Endothelial cell of umbilical vein (primary cell): ENCODE data around the gene OR2T8. TPM values are rescaled to one million over a fixed set of nuclear protein-coding genes. Genes with fewer than 3 reads are reported as not detected.

Source experiments
- BruUV-seq: library from RNA; stranded (reverse); fragments of 400-500 nt; replicated peaks from 2 replicates; lab custom pipeline; 2021; lab: Mats Ljungman, UMichigan
- CTCF ChIA-PET: fragments of 300-600, 350-600 bp; sonication (Branson Sonifier 250); formaldehyde crosslinking; loops from one replicate; lab custom pipeline; 2021; ENCODE audit warnings: antibody characterized with exemption, inconsistent platforms; lab: Charles Lee
- POLR2A ChIA-PET: fragments of 300-600, 350-600 bp; sonication (Branson Sonifier 250); formaldehyde crosslinking; loops from one replicate; lab custom pipeline; 2021; ENCODE audit warnings: antibody characterized with exemption, inconsistent platforms; lab: Charles Lee
- DNase-seq: peaks from one replicate; pipeline ENCODE4 v3.0.0-alpha.2; 2011; ENCODE audit warnings: low read depth, low spot score
- FAIRE-seq: peaks from 2 replicates; lab custom pipeline; 2011; peaks lifted over from hg19 to GRCh38; lab: Jason Lieb, UNC
- H2AFZ ChIP-seq: 2 replicates; pipeline ENCODE4 v1.6.0; 2012; ENCODE audit warnings: low read depth, low read length, control low read depth, inconsistent platforms
- H3K27ac ChIP-seq: 2 replicates; pipeline ENCODE4 v1.5.1; 2011; ENCODE audit warnings: low read depth, mild to moderate bottlenecking, control low read depth, low read length, moderate library complexity; ENCODE audit not compliant: insufficient read depth
- H3K27me3 ChIP-seq, 2 experiments: 2 replicates each; pipeline versions ENCODE4 v1.6.0 to v1.6.1; 2011; ENCODE audit warnings: low read length in 2 of 2, mixed read lengths in 1 of 2; ENCODE audit not compliant: control insufficient read depth in 2 of 2, insufficient read depth in 2 of 2
- H3K36me3 ChIP-seq, 2 experiments: 2 replicates in 1 of 2; 3 replicates in 1 of 2; pipeline ENCODE4 v1.5.1; 2011; ENCODE audit warnings: low read length in 2 of 2, mild to moderate bottlenecking in 1 of 2, moderate library complexity in 1 of 2; ENCODE audit not compliant: control insufficient read depth in 2 of 2, insufficient read depth in 2 of 2; ENCODE audit errors: extremely low read depth in 1 of 2
- H3K4me1 ChIP-seq: 3 replicates; pipeline ENCODE4 v1.5.1; 2011; ENCODE audit warnings: mild to moderate bottlenecking, low read length; ENCODE audit not compliant: control insufficient read depth, insufficient read depth; ENCODE audit errors: extremely low read depth
- H3K4me2 ChIP-seq: 2 replicates; pipeline ENCODE4 v1.6.1; 2011; ENCODE audit warnings: low read length, control low read depth, mixed read lengths; ENCODE audit not compliant: insufficient read depth
- H3K4me3 ChIP-seq, 3 experiments: fragments of 200-600 bp in 1 of 3; sonication (generic), shearing (Covaris generic) in 1 of 3; replicated peaks in 1 of 3; 2 replicates each; pipeline ENCODE4 v1.5.1; 2011 to 2016; ENCODE audit warnings: control low read depth in 3 of 3, low read length in 3 of 3, mild to moderate bottlenecking in 2 of 3, inconsistent platforms in 1 of 3, low read depth in 1 of 3, moderate library complexity in 1 of 3; ENCODE audit not compliant: insufficient read depth in 1 of 3
- H3K79me2 ChIP-seq: 2 replicates; pipeline ENCODE4 v1.6.0; 2012; ENCODE audit warnings: low read length, inconsistent platforms; ENCODE audit not compliant: control insufficient read depth, insufficient read depth
- H3K9ac ChIP-seq: replicated peaks from 2 replicates; pipeline ENCODE3; 2011; ENCODE audit warnings: low read length, control low read depth; ENCODE audit not compliant: insufficient read depth; ENCODE audit errors: extremely low read depth
- H3K9me1 ChIP-seq: replicated peaks from 3 replicates; pipeline ENCODE4 v1.6.0; 2011; ENCODE audit warnings: mild to moderate bottlenecking, low read length; ENCODE audit not compliant: control insufficient read depth, insufficient read depth; ENCODE audit errors: extremely low read depth
- H3K9me3 ChIP-seq: replicated peaks from 2 replicates; pipeline ENCODE4 v1.5.1; 2012; ENCODE audit warnings: low read length, inconsistent platforms; ENCODE audit not compliant: control insufficient read depth, insufficient read depth
- H4K20me1 ChIP-seq: replicated peaks from 2 replicates; pipeline ENCODE3; 2011; ENCODE audit warnings: mild to moderate bottlenecking, low read length; ENCODE audit not compliant: control insufficient read depth, insufficient read depth; ENCODE audit errors: extremely low read depth
- CTCF ChIP-seq, 2 donors: IDR thresholded peaks; 1 replicate in 1 of 2; 2 replicates in 1 of 2; pipeline ENCODE4 v1.5.1; 2011; ENCODE audit warnings: low read length in 2 of 2, mild to moderate bottlenecking in 2 of 2, moderate library complexity in 2 of 2, control low read depth in 1 of 2, inconsistent platforms in 1 of 2, low read depth in 1 of 2; ENCODE audit not compliant: insufficient read depth in 1 of 2; ENCODE audit errors: extremely low read depth in 1 of 2
- EZH2 ChIP-seq: IDR thresholded peaks from 2 replicates; pipeline ENCODE4 v1.6.1; 2012; ENCODE audit warnings: borderline replicate concordance, low read depth, mild to moderate bottlenecking, moderate library complexity, low read length, inconsistent platforms; ENCODE audit not compliant: severe bottlenecking
- FOS ChIP-seq: IDR thresholded peaks from 2 replicates; pipeline ENCODE4 v1.6.1; 2011; ENCODE audit warnings: mild to moderate bottlenecking, low read length, moderate library complexity, borderline replicate concordance; ENCODE audit not compliant: insufficient read depth
- GATA2 ChIP-seq: IDR thresholded peaks from 2 replicates; pipeline ENCODE4 v1.7.0; 2011; ENCODE audit warnings: low read depth, mild to moderate bottlenecking, moderate library complexity, mixed read lengths, low read length; ENCODE audit not compliant: insufficient read length, insufficient read depth
- JUN ChIP-seq: IDR thresholded peaks from 2 replicates; pipeline ENCODE4 v1.6.1; 2011; ENCODE audit warnings: borderline replicate concordance, low read depth; ENCODE audit not compliant: insufficient read length, insufficient read depth
- MAX ChIP-seq: IDR thresholded peaks from 2 replicates; pipeline ENCODE4 v1.6.1; 2011; ENCODE audit not compliant: insufficient read depth, insufficient read length
- MYC ChIP-seq: IDR thresholded peaks from one replicate; pipeline ENCODE4 v1.6.1; 2011; ENCODE audit warnings: mild to moderate bottlenecking, low read depth, low read length
- POLR2A ChIP-seq: IDR thresholded peaks from 2 replicates; pipeline ENCODE4 v1.6.1; 2012; ENCODE audit warnings: low read depth, mild to moderate bottlenecking, control low read depth, low read length
- POLR2AphosphoS5 ChIP-seq: IDR thresholded peaks from 2 replicates; pipeline ENCODE4 v1.6.1; 2012; ENCODE audit warnings: low read depth, mild to moderate bottlenecking, control low read depth, low read length, moderate library complexity; ENCODE audit not compliant: insufficient read depth
- dilution Hi-C: fragments of 300-500 bp; cut with MboI; formaldehyde crosslinking; loops from one replicate; pipeline ENCODE4 v1.15.0; 2019; ENCODE audit warnings: low sequenced_read_pairs; ENCODE audit not compliant: extremely low pct_ligation_motif_present
- intact Hi-C: fragments of 100-400 bp; cut with micrococcal nuclease; formaldehyde crosslinking; loops from one replicate; pipeline ENCODE4 v1.10.0; 2022
- polyA plus RNA-seq, 4 experiments: library from polyadenylated mRNA; depleted of rRNA in 3 of 4; stranded (reverse) in 3 of 4; unstranded in 1 of 4; fragments of >200 nt; gene quantifications; 2 replicates each; pipeline versions ENCODE4 v1.2.1 to v1.2.3, GENCODE V29; 2011 to 2012; ENCODE audit warnings: missing spikeins in 1 of 4
- total RNA-seq: library from RNA; stranded (reverse); gene quantifications from 2 replicates; pipeline ENCODE4 v1.2.3, GENCODE V29; 2021

OR2T8 gene
- total and polyA plus RNA-seq, 2 donors (not counting 3 experiments of a cell fraction or from before 2014, with no cell fraction given): not detected

GRCh38 chr1:247961791-247962190 is 41.7 kb downstream of the OR2T8 start:
- Histone ChIP-seq H3K4me2 (no peak overlapping the region), H3K9me3 (peaks cover 6% of the 10 kb centered on the region), H3K79me2 (no peaks in the 10 kb centered on the region), H3K9ac (no peak overlapping the region), H3K27me3 (no peaks in the 10 kb centered on the region), H3K4me1 (no peaks in the 10 kb centered on the region), H2AFZ (no peak overlapping the region), H3K36me3 (no peaks in the 10 kb centered on the region), H3K9me1 (no peaks in the 10 kb centered on the region), H3K27ac (no peak overlapping the region), H3K4me3 (no peak overlapping the region), H4K20me1 (no peaks in the 10 kb centered on the region)
- no peak for TF ChIP-seq GATA2
- TF ChIP-seq MAX: no peak
- no peak for TF ChIP-seq JUN
- no peak for TF ChIP-seq CTCF (IDR thresholded peaks at IDR 0.05; ENCODE audit: extremely low read depth in 1 of 2, insufficient read depth in 1 of 2, low read depth in 1 of 2, low read length in 2 of 2)
- no peak for TF ChIP-seq POLR2AphosphoS5
- TF ChIP-seq MYC: no peak
- TF ChIP-seq FOS: no peak
- no peak for TF ChIP-seq POLR2A
- no peak for TF ChIP-seq EZH2
- BruUV-seq: no TSS peak
- FAIRE-seq (no peak), DNase-seq (no peak)
- intact Hi-C loops: no loop called here
- dilution Hi-C loops: no loop called here
- ChIA-PET POLR2A (no interaction called here), CTCF (no interaction called here)
